Measurements from ENCODE around the gene HACL1. TPM values are rescaled to one million over a fixed set of nuclear protein-coding genes. Genes with fewer than 3 reads are reported as not detected.

The HACL1 gene
- total and polyA plus RNA-seq, 10 donors: 18.2 to 30.1 (median 23.5) TPM

- no peaks in the 10 kb centered on the region for H3K9me3 ChIP-seq
- no peak overlapping the region for H3K27ac ChIP-seq
- 81 to 95% (median 84%) methylated on average over 2 of the region's 2 CpGs for WGBS, 5 donors
- intact Hi-C loops (cut with DNase I; ENCODE audit: low total_unique reads): no loop called here
- TF ChIP-seq CTCF (IDR thresholded peaks at IDR 0.05 in 8 of 11, conservative IDR thresholded peaks at IDR 0.05 in 3 of 11) (no peak), POLR2AphosphoS5 (IDR thresholded peaks at IDR 0.05) (no peak), POLR2A (IDR thresholded peaks at IDR 0.05) (no peak)
- no peaks in the 10 kb centered on the region for H3K27me3 ChIP-seq (replicated peaks in 1 of 7)
- peaks cover 8 to 32% (median 22%) of the 10 kb centered on the region in 6 donors for H3K4me1 ChIP-seq
- H3K36me3 ChIP-seq: peaks cover 0 to 82% (median 39%) of the 10 kb centered on the region in 6 donors
- no peak for DNase-seq
- no peak overlapping the region for H3K4me3 ChIP-seq
These were observed 5.4 kb downstream of the HACL1 start for GRCh38 chr3:15595955-15596354.

- Histone ChIP-seq H3K4me1 (peaks cover 0 to 7% (median 0%) of the 10 kb centered on the region in 6 donors), H3K27ac (no peak overlapping the region), H3K4me3 (no peak overlapping the region), H3K36me3 (peaks cover 3 to 87% (median 52%) of the 10 kb centered on the region in 6 donors), H3K27me3 (replicated peaks in 1 of 7) (no peaks in the 10 kb centered on the region), H3K9me3 (no peaks in the 10 kb centered on the region)
- TF ChIP-seq CTCF (IDR thresholded peaks at IDR 0.05 in 8 of 11, conservative IDR thresholded peaks at IDR 0.05 in 3 of 11) (no peak), POLR2A (IDR thresholded peaks at IDR 0.05) (no peak), POLR2AphosphoS5 (IDR thresholded peaks at IDR 0.05) (no peak)
- 87 to 97% (median 95%) methylated on average over 8 of the region's 8 CpGs for WGBS, 5 donors
- no peak for DNase-seq
- intact Hi-C loops (cut with DNase I; ENCODE audit: low total_unique reads): no loop called here
These were observed 8.4 kb downstream of the HACL1 start for GRCh38 chr3:15592968-15593367.

GRCh38 chr3:15591928-15592327, 9.4 kb downstream of the HACL1 start:
- Histone ChIP-seq H3K4me1 (peaks cover 0 to 7% (median 0%) of the 10 kb centered on the region in 6 donors), H3K9me3 (no peaks in the 10 kb centered on the region), H3K4me3 (no peak overlapping the region), H3K36me3 (peaks cover 3 to 85% (median 50%) of the 10 kb centered on the region in 6 donors), H3K27ac (no peak overlapping the region), H3K27me3 (replicated peaks in 1 of 7) (no peaks in the 10 kb centered on the region)
- 89 to 94% (median 89%) methylated on average over 21 of the region's 21 CpGs for WGBS, 5 donors
- TF ChIP-seq POLR2AphosphoS5 (IDR thresholded peaks at IDR 0.05) (no peak), POLR2A (IDR thresholded peaks at IDR 0.05) (no peak)
- no peak for DNase-seq
- intact Hi-C loops (cut with DNase I; ENCODE audit: low total_unique reads): no loop called here

GRCh38 chr3:15591242-15591641, 10.1 kb downstream of the HACL1 start:
- DNase-seq: no peak
- WGBS, 5 donors: 79 to 86% (median 82%) methylated on average over 3 of the region's 3 CpGs
- TF ChIP-seq POLR2AphosphoS5 (IDR thresholded peaks at IDR 0.05) (no peak), CTCF (IDR thresholded peaks at IDR 0.05 in 8 of 11, conservative IDR thresholded peaks at IDR 0.05 in 3 of 11) (no peak), POLR2A (IDR thresholded peaks at IDR 0.05) (no peak)
- no peak overlapping the region for H3K27ac ChIP-seq
- intact Hi-C loops (cut with DNase I; ENCODE audit: low total_unique reads): no loop called here
- H3K4me3 ChIP-seq: no peak overlapping the region
- peaks cover 3 to 87% (median 51%) of the 10 kb centered on the region in 6 donors for H3K36me3 ChIP-seq
- H3K4me1 ChIP-seq: peaks cover 0 to 7% (median 0%) of the 10 kb centered on the region in 6 donors
- H3K27me3 ChIP-seq (replicated peaks in 1 of 7): no peaks in the 10 kb centered on the region
- no peaks in the 10 kb centered on the region for H3K9me3 ChIP-seq
